RWPE1 (cell line): ENCODE data around the gene TBC1D23.

ENCODE experiments used
- CTCF ChIA-PET: fragments of 350-600 bp; sonication (Branson Sonifier 250); formaldehyde crosslinking; extraction: SDS; loops from one replicate; lab custom pipeline; 2021; lab: Yijun Ruan, JAX
- POLR2A ChIA-PET: fragments of 400-600 bp; formaldehyde crosslinking; extraction: SDS; loops from one replicate; lab custom pipeline; 2020; ENCODE audit warnings: antibody characterized with exemption; ENCODE audit not compliant: low non-redundant PET; lab: Yijun Ruan, JAX
- DNase-seq: peaks from one replicate; pipeline ENCODE4 v3.0.0; 2012; ENCODE audit warnings: low spot score
- H3K27ac ChIP-seq: fragments of 450-650 bp; 2 replicates; pipeline ENCODE4 v1.5.1; 2017
- CTCF ChIP-seq: fragments of 450-650 bp; conservative IDR thresholded peaks from 2 replicates; pipeline ENCODE4 v1.5.1; 2017; ENCODE audit warnings: low read depth, mild to moderate bottlenecking

The TBC1D23 gene

GRCh38 chr3:100260685-100261484, at the start of gene TBC1D23:
Gene TBC1D23, plus strand, starts transcription at chr3:100260992. Its CDS starts 27 bp downstream, at chr3:100261019.
- ChIA-PET POLR2A (interaction anchor here (1.0 to 1.3 kb wide), 2 partner anchors 16 to 443 kb away, joined by 4 to 5 read pairs; partner anchors contain the start of gene CMSS1), CTCF (interaction anchor here (0.6 kb wide), 1 partner anchor 789 kb away, joined by 4 read pairs; no protein-coding TSS in a partner anchor)
- H3K27ac ChIP-seq: peak within 1 kb of the TSS; percentile 92
- TF ChIP-seq CTCF: no peak
- peak; percentile 98 for DNase-seq

- DNase-seq: peak; percentile 21
- CTCF ChIA-PET: no interaction called here
- H3K27ac ChIP-seq: no peak overlapping the region
- POLR2A ChIA-PET: no interaction called here
- TF ChIP-seq CTCF: no peak
Measured at GRCh38 chr3:100213891-100214573, 46.8 kb upstream of the TBC1D23 start.

GRCh38 chr3:100214574-100214964, 46.2 kb upstream of the TBC1D23 start:
- TF ChIP-seq CTCF: no peak
- no peak overlapping the region for H3K27ac ChIP-seq
- POLR2A ChIA-PET: no interaction called here
- DNase-seq: no peak
- CTCF ChIA-PET: no interaction called here

GRCh38 chr3:100216713-100217112, 44.1 kb upstream of the TBC1D23 start:
- ChIA-PET POLR2A (interaction anchor here (0.6 kb wide), 1 partner anchor 16 kb away, joined by 3 read pairs; no protein-coding TSS in a partner anchor), CTCF (no interaction called here)
- H3K27ac ChIP-seq: no peak overlapping the region
- DNase-seq: no peak
- no peak for TF ChIP-seq CTCF

- H3K27ac ChIP-seq: no peak overlapping the region
- ChIA-PET POLR2A (no interaction called here), CTCF (interaction anchor here (0.6 kb wide), 1 partner anchor 18 kb away, joined by 6 read pairs; no protein-coding TSS in a partner anchor)
- no peak for DNase-seq
- TF ChIP-seq CTCF: no peak
Measured at GRCh38 chr3:100221159-100221558, 39.6 kb upstream of the TBC1D23 start.

GRCh38 chr3:100225193-100225592, 35.6 kb upstream of the TBC1D23 start:
- ChIA-PET CTCF (interaction anchor here (0.6 kb wide), 1 partner anchor 9 kb away, joined by 5 read pairs; no protein-coding TSS in a partner anchor), POLR2A (no interaction called here)
- TF ChIP-seq CTCF: no peak
- no peak for DNase-seq
- no peak overlapping the region for H3K27ac ChIP-seq
